GM19025 (cell line): ENCODE results near the gene PKN1.
A peak's percentile ranks its signal among the peaks of the same experiment; 100 is the strongest.

ENCODE experiments used
- ATAC-seq: cut with Tn5 transposase; IDR thresholded peaks from one replicate; pipeline ENCODE4 v1.9.1; 2021; ENCODE audit warnings: mild to moderate bottlenecking, low read depth, moderate library complexity; ENCODE audit not compliant: unreplicated experiment

PKN1 gene

GRCh38 chr19:14425696-14426138, 7.4 kb upstream of the PKN1 start:
- no peak for ATAC-seq

- ATAC-seq, result no peak
Measured at GRCh38 chr19:14427461-14427860, 5.6 kb upstream of the PKN1 start.

GRCh38 chr19:14428882-14429416, 4.2 kb upstream of the PKN1 start:
- no peak for ATAC-seq

GRCh38 chr19:14430712-14431111, 2.4 kb upstream of the PKN1 start:
- ATAC-seq, result no peak

GRCh38 chr19:14433554-14434501, 722 bp downstream of the PKN1 start:
- no peak for ATAC-seq

- no peak for ATAC-seq
Measured at GRCh38 chr19:14434543-14435319, 1.6 kb downstream of the PKN1 start.

- no peak for ATAC-seq
Measured at GRCh38 chr19:14435320-14436050, 2.4 kb downstream of the PKN1 start.

GRCh38 chr19:14437578-14438140, 4.6 kb downstream of the PKN1 start:
- no peak for ATAC-seq

GRCh38 chr19:14439014-14439413, 5.9 kb downstream of the PKN1 start:
- ATAC-seq, result no peak

GRCh38 chr19:14440049-14440448, 6.9 kb downstream of the PKN1 start:
- peak; percentile 82 for ATAC-seq

GRCh38 chr19:14441041-14441938, 8.2 kb downstream of the PKN1 start:
- no peak for ATAC-seq

GRCh38 chr19:14442891-14443631, 10.0 kb downstream of the PKN1 start:
- ATAC-seq, result no peak

GRCh38 chr19:14443632-14444216, 10.6 kb downstream of the PKN1 start:
- no peak for ATAC-seq

- ATAC-seq, result no peak
Measured at GRCh38 chr19:14446336-14447036, 13.4 kb downstream of the PKN1 start.

- ATAC-seq, result no peak
Measured at GRCh38 chr19:14449321-14449720, 16.2 kb downstream of the PKN1 start.

- ATAC-seq, result no peak
Measured at GRCh38 chr19:14450168-14450874, 17.2 kb downstream of the PKN1 start.

GRCh38 chr19:14450876-14451275, 17.8 kb downstream of the PKN1 start:
- no peak for ATAC-seq
